ENCODE measurements around the gene ATP6V0C.
"Not testable (repeated sequence)": the region's sequence is repeated elsewhere in the genome, so short reads cannot be mapped to it uniquely, and the experiment has no call there.

The ATP6V0C gene

DNA sequence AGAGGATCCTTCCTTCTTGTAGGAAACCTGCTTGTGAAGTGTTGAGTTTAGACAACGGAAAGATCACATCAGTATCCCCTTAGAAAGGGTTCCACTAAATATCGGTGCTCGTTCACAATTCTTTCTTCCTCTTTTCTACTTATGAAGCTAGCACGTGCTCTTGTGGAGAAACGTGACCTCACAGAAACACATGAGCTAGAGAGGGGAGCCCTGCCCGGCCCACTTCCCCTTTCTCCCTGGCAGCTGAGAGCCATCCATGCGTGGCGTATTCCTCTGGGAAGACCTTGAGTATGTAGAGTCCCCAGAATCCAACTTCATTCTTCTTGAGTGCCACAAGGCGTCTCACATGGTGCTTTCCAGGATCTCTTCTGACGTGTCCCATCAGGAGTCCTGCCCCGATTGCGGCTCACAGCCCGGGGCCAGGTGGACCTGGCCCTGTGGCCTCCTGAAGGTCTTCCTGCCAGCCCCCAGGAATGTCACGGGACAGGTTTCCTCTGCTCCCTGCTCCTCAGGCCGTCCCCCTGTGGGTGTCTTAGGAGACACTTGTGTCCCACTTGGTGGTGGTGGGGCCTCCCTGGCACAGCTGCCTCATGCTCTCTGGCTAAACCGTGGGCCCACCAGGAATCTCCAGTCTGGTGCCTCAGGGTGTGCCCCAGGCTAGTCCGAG lies 46.5 kb downstream of the ATP6V0C start:
- not testable (repeated sequence) for DNase-seq

- not testable (repeated sequence) for DNase-seq
These were observed 47.0 kb downstream of the ATP6V0C start for GRCh38 chr16:2560798-2561133.

DNA sequence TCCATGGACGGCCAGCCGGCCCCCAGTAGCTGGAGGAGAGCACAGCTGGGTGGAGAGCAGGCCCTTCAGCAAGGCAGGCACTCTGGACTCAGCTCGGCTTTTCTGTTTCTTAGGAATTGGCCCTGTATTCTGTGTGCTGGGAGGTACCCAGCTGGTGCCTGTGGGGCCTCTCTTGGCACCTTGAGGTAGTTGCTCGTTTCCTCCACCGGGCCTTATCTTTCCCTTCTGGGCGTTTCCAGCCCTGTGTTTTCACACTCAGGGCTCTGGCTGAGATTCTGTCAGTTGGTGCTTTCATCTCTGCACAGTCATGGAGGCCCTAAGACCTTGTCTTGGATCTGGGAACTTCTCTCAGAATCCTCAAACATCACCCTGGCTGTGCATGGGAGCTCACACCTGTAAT lies 53.8 kb downstream of the ATP6V0C start:
- not testable (repeated sequence) for DNase-seq

DNA sequence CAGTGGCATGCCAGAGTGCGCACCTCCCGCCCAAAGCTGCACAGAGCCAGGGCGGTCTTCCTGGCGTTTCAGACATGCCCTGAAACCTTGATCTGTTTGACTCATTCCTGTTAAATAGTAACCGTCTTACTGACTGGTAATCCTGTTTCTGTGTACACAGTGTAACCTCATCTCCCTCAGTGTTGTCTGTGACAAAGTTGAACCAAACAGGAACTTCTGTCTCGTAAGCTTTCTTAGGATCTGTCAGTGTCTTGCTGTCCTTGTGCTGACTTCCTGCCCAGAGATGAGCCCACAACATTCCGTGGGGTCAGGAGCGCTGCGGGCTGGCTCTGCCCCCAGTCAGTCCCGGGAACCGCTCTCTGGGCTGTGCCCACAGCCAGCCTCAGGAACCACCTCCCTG lies 54.8 kb downstream of the ATP6V0C start:
- not testable (repeated sequence) for DNase-seq

All from SHP77 (cell line).